Heart right ventricle (tissue), 16 donors: Measurements from ENCODE around the gene TRAPPC3. TPM values are rescaled to one million over a fixed set of nuclear protein-coding genes. Genes with fewer than 3 reads are reported as not detected.

Source experiments
- ATAC-seq, 8 donors: fragments of 200-7000 bp; cut with Tn5 transposase; one replicate each; pipeline ENCODE4 v1.9.1; 2020; ENCODE audit warnings: mild to moderate bottlenecking in 8 of 8, moderate library complexity in 8 of 8, moderate number of reproducible peaks in 1 of 8
- DNase-seq, 2 donors: peaks; one replicate each; pipeline ENCODE4 v3.0.0-alpha.2; 2020
- H3K27ac ChIP-seq, 10 donors: fragments of 200-600 bp; sonication (generic) in 2 of 10; one replicate each; pipeline versions ENCODE4 v1.5.0 to v1.8.0; 2020 to 2022; ENCODE audit warnings: mild to moderate bottlenecking in 3 of 10
- H3K27me3 ChIP-seq, 7 donors: fragments of 200-600 bp; one replicate each; pipeline ENCODE4 v1.8.0; 2021 to 2022; ENCODE audit warnings: mild to moderate bottlenecking in 2 of 7
- H3K36me3 ChIP-seq, 9 donors: fragments of 200-600 bp; sonication (generic) in 1 of 9; one replicate each; pipeline versions ENCODE4 v1.5.0 to v1.8.0; 2020 to 2022; ENCODE audit warnings: mild to moderate bottlenecking in 2 of 9
- H3K4me1 ChIP-seq, 9 donors: fragments of 200-600 bp; sonication (generic) in 1 of 9; one replicate each; pipeline versions ENCODE4 v1.5.0 to v1.8.0; 2020 to 2022; ENCODE audit warnings: mild to moderate bottlenecking in 4 of 9
- H3K4me3 ChIP-seq, 10 donors: fragments of 200-600 bp; sonication (generic) in 2 of 10; one replicate each; pipeline versions ENCODE4 v1.5.0 to v1.8.0; 2020 to 2022; ENCODE audit warnings: mild to moderate bottlenecking in 7 of 10, moderate library complexity in 2 of 10
- H3K9me3 ChIP-seq, 11 donors: fragments of 200-600 bp in 10 of 11; sonication (generic) in 2 of 11; one replicate each; pipeline versions ENCODE4 v1.5.0 to v1.8.0; 2013 to 2022; ENCODE audit warnings: mild to moderate bottlenecking in 2 of 11, control low read depth in 1 of 11, moderate library complexity in 1 of 11
- CTCF ChIP-seq, 9 donors: fragments of 200-600 bp; sonication (generic) in 2 of 9; IDR thresholded peaks; one replicate each; pipeline versions ENCODE4 v1.5.0 to v1.8.0; 2021 to 2022; ENCODE audit warnings: antibody characterized with exemption in 9 of 9, mild to moderate bottlenecking in 5 of 9, moderate library complexity in 1 of 9
- WGBS, 2 donors: extraction: QIAGEN DNeasy Blood & Tissue Kit; methylation state at CpG; one replicate each; pipeline ENCODE4 v1.1.7; 2013; ENCODE audit warnings: inconsistent platforms in 1 of 2; 5-methylcytosine and 5-hydroxymethylcytosine counted together
- intact Hi-C, 10 donors: fragments of 100-400 bp; cut with DNase I; formaldehyde crosslinking; loops; one replicate each; pipeline versions ENCODE4 v1.11.1 to v1.14.2; 2022
- polyA plus RNA-seq, 2 donors: library from polyadenylated mRNA; stranded (reverse); fragments of 200-250 nt; gene quantifications; one replicate each; pipeline ENCODE4 v1.2.3, GENCODE V29; 2013
- total RNA-seq, 10 donors: library from RNA; stranded (reverse); fragmentation: NEBNext Ultra II Directional in 3 of 10; extraction: Animal tissue kit (Norgen Biotek cat#: 25700) in 3 of 10; gene quantifications; one replicate each; pipeline versions ENCODE4 v1.2.1 to v1.2.4, GENCODE V29; 2021 to 2023
- donor health status: Arrhythmogenic right ventricular cardiomyopathy.
- donor health status: ischemic (EF 13 %, LVEDD 7.1; RV severe dilation, severe dysfunction).
- donor health status: healthy with polysubstance abuse.
- donor health status: DM: no; HTN: yes; CAD: no.
- donor health status: DM: no; HTN: no; CAD: no.
- donor health status: ischemic (EF 25% LVEDD 6.9; RV normal size, moderate dysfunction).
- donor health status: ischemic (EF 25% LVEDD 5.7; RV mildly dilated, moderate dysfunction).
- donor health status: healthy.
- donor health status: DM: yes; HTN: yes; CAD: no.
- donor health status: Ischemic cardiomyopathy.
- donor health status: ischemic (EF 35%, LVEDD 5.7; RV mildly dilated, moderate dysfunction).
- donor health status: nonischemic (EF 11% LVEDD 7.7; RV severe dilation, severe dysfunction).
- donor health status: DM: yes; HTN: yes; CAD: no.
- donor health status: PGD.
- donor health status: ischemic (EF 29% LVEDD 5.4; RV normal size, mild dysfunction).
- donor health status: nonischemic (EF 23%, LVEDD 6.1; RV moderate dilation, normal function).

Gene TRAPPC3
- total and polyA plus RNA-seq, 12 donors = 33.6 to 73.8 (median 48.4) TPM

GRCh38 chr1:36168514-36168913, 19.2 kb upstream of the TRAPPC3 start:
- H3K27me3 ChIP-seq = no peaks in the 10 kb centered on the region
- DNase-seq (no peak), ATAC-seq (no peak)
- intact Hi-C loops = no loop called here
- no peak overlapping the region for H3K4me3 ChIP-seq
- H3K27ac ChIP-seq = peak overlapping the region in 9 of 10 donors; percentile 6 to 100 (median 86)
- peaks cover 20 to 100% (median 87%) of the 10 kb centered on the region in 9 donors for H3K4me1 ChIP-seq
- WGBS, 2 donors = 67 to 78% methylated on average over 3 of the region's 3 CpGs
- peaks cover 4 to 68% (median 26%) of the 10 kb centered on the region in 9 donors for H3K36me3 ChIP-seq
- no peak for TF ChIP-seq CTCF (IDR thresholded peaks at IDR 0.05)
- no peaks in the 10 kb centered on the region for H3K9me3 ChIP-seq

GRCh38 chr1:36166938-36167905, 17.9 kb upstream of the TRAPPC3 start:
- WGBS, 2 donors = 59 to 64% methylated on average over 15 of the region's 15 CpGs

GRCh38 chr1:36166136-36166535, 16.9 kb upstream of the TRAPPC3 start:
- ATAC-seq (no peak), DNase-seq (no peak)
- H3K9me3 ChIP-seq = no peaks in the 10 kb centered on the region
- intact Hi-C loops = no loop called here
- 56 to 61% methylated on average over 4 of the region's 4 CpGs for WGBS, 2 donors
- H3K27ac ChIP-seq = peak overlapping the region; percentile 25 to 100 (median 78)
- peaks cover 0 to 51% (median 2%) of the 10 kb centered on the region in 9 donors for H3K36me3 ChIP-seq
- TF ChIP-seq CTCF (IDR thresholded peaks at IDR 0.05) = no peak
- H3K27me3 ChIP-seq = no peaks in the 10 kb centered on the region
- H3K4me3 ChIP-seq = no peak overlapping the region
- peaks cover 19 to 100% (median 85%) of the 10 kb centered on the region in 9 donors for H3K4me1 ChIP-seq

More at GRCh38 chr1:36166938-36167905, 17.9 kb upstream of the TRAPPC3 start:
- Histone ChIP-seq H3K4me3 (no peak overlapping the region), H3K27me3 (no peaks in the 10 kb centered on the region), H3K36me3 (peaks cover under 1 to 62% (median 13%) of the 10 kb centered on the region in 9 donors), H3K4me1 (peaks cover 25 to 100% (median 86%) of the 10 kb centered on the region in 9 donors), H3K9me3 (no peaks in the 10 kb centered on the region), H3K27ac (peak overlapping the region; percentile 25 to 100 (median 78))
- no peak for TF ChIP-seq CTCF (IDR thresholded peaks at IDR 0.05)
- intact Hi-C loops = no loop called here
- ATAC-seq (peak in 3 of 8 donors; percentile 18 to 46 (median 41)), DNase-seq (no peak)

GRCh38 chr1:36165145-36165544, 15.9 kb upstream of the TRAPPC3 start:
- WGBS, 2 donors = 75 to 100% methylated on average over 1 of the region's 1 CpG
- intact Hi-C loops = no loop called here
- H3K27me3 ChIP-seq = no peaks in the 10 kb centered on the region
- ATAC-seq = no peak
- peaks cover 20 to 100% (median 88%) of the 10 kb centered on the region in 9 donors for H3K4me1 ChIP-seq
- peak overlapping the region in 8 of 10 donors; percentile 28 to 100 (median 88) for H3K27ac ChIP-seq
- no peaks in the 10 kb centered on the region for H3K9me3 ChIP-seq
- no peak for DNase-seq
- peaks cover 0 to 43% (median 0%) of the 10 kb centered on the region in 9 donors for H3K36me3 ChIP-seq
- TF ChIP-seq CTCF (IDR thresholded peaks at IDR 0.05) = no peak
- H3K4me3 ChIP-seq = no peak overlapping the region
